GM19238 (cell line): ENCODE data around the gene TRIAP1.
"Not testable (repeated sequence)": the region's sequence is repeated elsewhere in the genome, so short reads cannot be mapped to it uniquely, and the experiment has no call there.

Experiments
- DNase-seq: peaks from one replicate; pipeline ENCODE4 v3.0.0; 2011; ENCODE audit warnings: low spot score; ENCODE audit not compliant: insufficient read length

The TRIAP1 gene

GRCh38 chr12:120445911-120446843 lies at the start of gene TRIAP1, which contains the start of gene GATC:
TSS of gene TRIAP1 (minus strand) at chr12:120446384. CDS start at chr12:120446372, 12 bp downstream.
TSS of gene GATC (plus strand) at chr12:120446444. CDS start at chr12:120446481, 37 bp downstream.
- DNase-seq: peak; percentile 61

- DNase-seq: no peak
Measured at GRCh38 chr12:120495186-120495730, 49.1 kb upstream of the TRIAP1 start.

GRCh38 chr12:120490833-120491512 lies 44.8 kb upstream of the TRIAP1 start:
- DNase-seq: no peak

- DNase-seq: no peak
Measured at GRCh38 chr12:120490325-120490724, 44.1 kb upstream of the TRIAP1 start.

- DNase-seq: no peak
Measured at GRCh38 chr12:120489018-120489417, 42.8 kb upstream of the TRIAP1 start.

GRCh38 chr12:120488057-120488640 lies 42.0 kb upstream of the TRIAP1 start:
- no peak for DNase-seq

- DNase-seq: not testable (repeated sequence)
Measured at GRCh38 chr12:120487552-120487951, 41.4 kb upstream of the TRIAP1 start.

- no peak for DNase-seq
Measured at GRCh38 chr12:120485961-120486881, 40.0 kb upstream of the TRIAP1 start.

GRCh38 chr12:120483621-120484020 lies 37.4 kb upstream of the TRIAP1 start:
- no peak for DNase-seq

GRCh38 chr12:120481022-120481767 lies 35.0 kb upstream of the TRIAP1 start:
- DNase-seq: no peak

GRCh38 chr12:120480211-120480610 lies 34.0 kb upstream of the TRIAP1 start:
- DNase-seq: no peak

- no peak for DNase-seq
Measured at GRCh38 chr12:120479458-120479857, 33.3 kb upstream of the TRIAP1 start.

GRCh38 chr12:120475643-120476042 lies 29.5 kb upstream of the TRIAP1 start:
- no peak for DNase-seq

- DNase-seq: no peak
Measured at GRCh38 chr12:120474616-120474960, 28.4 kb upstream of the TRIAP1 start.

GRCh38 chr12:120473807-120474615 lies 27.8 kb upstream of the TRIAP1 start:
- DNase-seq: no peak

GRCh38 chr12:120472521-120472920 lies 26.3 kb upstream of the TRIAP1 start:
- DNase-seq: no peak

- no peak for DNase-seq
Measured at GRCh38 chr12:120470150-120470784, 24.1 kb upstream of the TRIAP1 start.

GRCh38 chr12:120469450-120470149 lies 23.4 kb upstream of the TRIAP1 start, which contains the start of gene SRSF9:
TSS of gene SRSF9 (minus strand) at chr12:120469748. CDS start at chr12:120469609, 139 bp downstream.
- DNase-seq: peak; percentile 99
